ENCODE measurements around the gene TBX4.
A peak's percentile ranks its signal among the peaks of the same experiment; 100 is the strongest.
"Not testable (repeated sequence)": the region's sequence is repeated elsewhere in the genome, so short reads cannot be mapped to it uniquely, and the experiment has no call there.

The TBX4 gene

DNA sequence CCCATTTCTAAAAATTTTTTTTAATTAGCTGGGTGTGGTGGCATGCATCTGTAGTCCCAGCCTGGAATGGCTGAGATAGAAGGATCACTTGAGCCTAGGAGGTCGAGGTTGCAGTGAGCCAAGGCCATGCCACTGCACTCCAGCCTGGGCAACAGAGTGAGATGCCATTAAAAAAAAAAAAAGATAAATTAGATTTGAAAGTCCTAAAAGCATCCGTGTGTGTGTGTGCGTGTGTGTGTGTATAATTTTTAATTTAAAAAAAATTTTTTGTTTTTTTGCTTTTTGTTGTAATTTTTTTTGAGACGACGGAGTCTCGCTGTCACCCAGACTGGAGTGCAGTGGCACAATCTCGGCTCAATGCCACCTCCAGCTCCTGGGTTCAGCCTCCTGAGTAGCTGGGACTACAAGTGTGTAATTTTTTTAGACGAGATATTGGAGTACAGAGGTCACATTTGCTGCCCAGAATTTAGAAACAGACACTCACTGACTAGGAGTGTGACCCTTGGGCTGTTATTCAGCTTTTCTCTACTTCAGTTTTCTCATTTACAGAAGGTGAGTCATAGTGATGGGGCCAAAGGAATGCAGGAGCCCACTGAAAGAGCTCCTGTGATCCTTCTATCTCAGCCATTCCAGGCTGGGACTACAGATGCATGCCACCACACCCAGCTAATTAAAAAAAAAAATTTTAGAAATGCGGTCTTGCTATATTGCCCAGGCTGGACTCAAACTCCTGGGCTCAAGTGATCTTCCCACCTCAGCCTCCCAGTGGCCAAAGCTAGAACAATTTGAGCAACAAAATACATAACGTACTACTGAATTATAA, 25.5 kb upstream of the TBX4 start:
- no peaks in the 10 kb centered on the region for H3K36me3 ChIP-seq (replicated peaks)
- in situ Hi-C loops (cut with HindIII; ENCODE audit: low pct_ligation_motif_present, low sequenced_read_pairs): no loop called here
- no peaks in the 10 kb centered on the region for H3K27me3 ChIP-seq (replicated peaks)

DNA sequence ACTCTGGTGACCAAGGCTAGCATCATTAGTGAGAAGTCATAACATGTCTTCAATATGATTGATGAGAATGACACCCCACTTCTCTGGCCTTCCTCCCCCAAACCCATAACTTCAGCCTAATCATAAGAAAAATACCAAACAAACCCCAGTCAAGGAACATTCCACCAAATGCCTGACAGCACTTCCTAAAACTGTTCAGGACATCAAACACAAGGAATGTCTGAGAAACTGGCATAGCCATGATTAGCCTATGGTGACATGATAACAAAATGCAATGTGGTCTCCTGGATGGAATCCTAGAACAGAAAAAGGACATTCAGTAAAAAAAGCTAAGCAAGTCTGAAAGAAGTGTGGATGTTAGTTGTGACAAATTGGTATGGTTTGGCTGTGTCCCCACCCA, 24.7 kb upstream of the TBX4 start:
- no peak for DNase-seq
- no peak overlapping the region for H3K4me3 ChIP-seq (ENCODE audit: low read depth, low read length)
- H3K27me3 ChIP-seq (replicated peaks): no peaks in the 10 kb centered on the region
- TF ChIP-seq CTCF (IDR thresholded peaks at IDR 0.05; ENCODE audit: low read depth, low read length, missing control alignments): no peak
- no peaks in the 10 kb centered on the region for H3K36me3 ChIP-seq (replicated peaks)
- no peak overlapping the region for H3K27ac ChIP-seq
- in situ Hi-C loops (cut with HindIII; ENCODE audit: low pct_ligation_motif_present, low sequenced_read_pairs): no loop called here

More for the DNA sequence above, 25.5 kb upstream of the TBX4 start:
- Histone ChIP-seq H3K4me3 (ENCODE audit: low read depth, low read length) (no peak overlapping the region), H3K27ac (no peak overlapping the region)
- no peak for DNase-seq
- peak; percentile 34 for TF ChIP-seq CTCF (IDR thresholded peaks at IDR 0.05; ENCODE audit: low read depth, low read length, missing control alignments)

DNA sequence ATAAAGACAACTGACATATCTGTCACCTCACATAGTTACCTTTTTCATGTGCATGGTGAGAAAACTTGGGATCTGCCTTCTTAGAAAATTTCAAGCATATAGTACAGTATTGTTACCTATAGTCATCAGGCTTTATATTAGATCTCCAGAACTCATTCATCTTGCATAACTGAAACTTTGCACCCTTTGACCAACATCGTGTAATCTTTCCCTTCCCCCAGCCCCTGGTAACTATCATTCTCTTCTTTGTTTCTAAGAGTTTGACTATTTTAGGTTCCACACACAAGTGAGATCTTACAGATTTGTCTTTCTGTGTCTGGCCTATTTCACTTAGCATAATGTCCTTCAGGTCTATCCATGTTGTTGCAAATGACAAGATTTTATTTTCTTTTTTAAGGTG, 22.9 kb upstream of the TBX4 start:
- no peak overlapping the region for H3K27ac ChIP-seq
- no peaks in the 10 kb centered on the region for H3K36me3 ChIP-seq (replicated peaks)
- DNase-seq: no peak
- no peak for TF ChIP-seq CTCF (IDR thresholded peaks at IDR 0.05; ENCODE audit: low read depth, low read length, missing control alignments)
- in situ Hi-C loops (cut with HindIII; ENCODE audit: low pct_ligation_motif_present, low sequenced_read_pairs): no loop called here
- no peaks in the 10 kb centered on the region for H3K27me3 ChIP-seq (replicated peaks)
- no peak overlapping the region for H3K4me3 ChIP-seq (ENCODE audit: low read depth, low read length)

GRCh38 chr17:61429831-61430230, 22.4 kb upstream of the TBX4 start:
- in situ Hi-C loops (cut with HindIII; ENCODE audit: low pct_ligation_motif_present, low sequenced_read_pairs); H3K27me3 ChIP-seq (replicated peaks); H3K36me3 ChIP-seq (replicated peaks); H3K4me3 ChIP-seq (ENCODE audit: low read depth, low read length); DNase-seq; H3K27ac ChIP-seq: not testable (repeated sequence)

GRCh38 chr17:61431594-61432311, 20.5 kb upstream of the TBX4 start:
- TF ChIP-seq CTCF (IDR thresholded peaks at IDR 0.05; ENCODE audit: low read depth, low read length, missing control alignments): no peak
- H3K36me3 ChIP-seq (replicated peaks): no peaks in the 10 kb centered on the region
- no peak overlapping the region for H3K4me3 ChIP-seq (ENCODE audit: low read depth, low read length)
- in situ Hi-C loops (cut with HindIII; ENCODE audit: low pct_ligation_motif_present, low sequenced_read_pairs): no loop called here
- no peaks in the 10 kb centered on the region for H3K27me3 ChIP-seq (replicated peaks)
- no peak overlapping the region for H3K27ac ChIP-seq
- peak; percentile 60 for DNase-seq

- no peak overlapping the region for H3K4me3 ChIP-seq (ENCODE audit: low read depth, low read length)
- no peaks in the 10 kb centered on the region for H3K36me3 ChIP-seq (replicated peaks)
- no peak for TF ChIP-seq CTCF (IDR thresholded peaks at IDR 0.05; ENCODE audit: low read depth, low read length, missing control alignments)
- no peak for DNase-seq
- H3K27ac ChIP-seq: no peak overlapping the region
- no peaks in the 10 kb centered on the region for H3K27me3 ChIP-seq (replicated peaks)
- in situ Hi-C loops (cut with HindIII; ENCODE audit: low pct_ligation_motif_present, low sequenced_read_pairs): no loop called here
Measured at GRCh38 chr17:61436273-61436672, 15.9 kb upstream of the TBX4 start.

All from brain microvascular endothelial cell (primary cell).